Measurements from ENCODE around the gene MTCL1.

DNA sequence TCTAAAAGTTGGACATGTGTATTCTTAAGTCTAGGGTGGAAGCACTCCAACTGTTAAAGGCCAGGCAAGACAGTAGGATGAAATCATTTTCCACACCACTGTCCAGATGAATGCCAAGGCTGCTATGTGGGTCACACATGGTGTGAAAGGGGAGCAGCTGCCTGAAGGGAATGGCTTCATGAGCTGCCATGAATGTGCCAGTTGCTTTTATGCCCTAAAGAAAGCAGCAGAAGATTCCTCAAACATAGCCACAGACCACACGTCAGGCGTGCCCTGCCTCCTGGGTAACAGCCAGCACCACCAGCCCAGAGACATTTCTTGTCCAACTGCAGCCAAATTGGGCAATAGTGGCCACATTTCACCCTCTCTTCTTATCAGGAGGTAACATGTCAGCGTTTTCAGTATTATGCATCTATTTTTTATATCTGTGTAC is 130.2 kb downstream of the MTCL1 start:
- TF ChIP-seq, protein P1, sequence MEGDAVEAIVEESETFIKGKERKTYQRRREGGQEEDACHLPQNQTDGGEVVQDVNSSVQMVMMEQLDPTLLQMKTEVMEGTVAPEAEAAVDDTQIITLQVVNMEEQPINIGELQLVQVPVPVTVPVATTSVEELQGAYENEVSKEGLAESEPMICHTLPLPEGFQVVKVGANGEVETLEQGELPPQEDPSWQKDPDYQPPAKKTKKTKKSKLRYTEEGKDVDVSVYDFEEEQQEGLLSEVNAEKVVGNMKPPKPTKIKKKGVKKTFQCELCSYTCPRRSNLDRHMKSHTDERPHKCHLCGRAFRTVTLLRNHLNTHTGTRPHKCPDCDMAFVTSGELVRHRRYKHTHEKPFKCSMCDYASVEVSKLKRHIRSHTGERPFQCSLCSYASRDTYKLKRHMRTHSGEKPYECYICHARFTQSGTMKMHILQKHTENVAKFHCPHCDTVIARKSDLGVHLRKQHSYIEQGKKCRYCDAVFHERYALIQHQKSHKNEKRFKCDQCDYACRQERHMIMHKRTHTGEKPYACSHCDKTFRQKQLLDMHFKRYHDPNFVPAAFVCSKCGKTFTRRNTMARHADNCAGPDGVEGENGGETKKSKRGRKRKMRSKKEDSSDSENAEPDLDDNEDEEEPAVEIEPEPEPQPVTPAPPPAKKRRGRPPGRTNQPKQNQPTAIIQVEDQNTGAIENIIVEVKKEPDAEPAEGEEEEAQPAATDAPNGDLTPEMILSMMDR (IDR thresholded peaks at IDR 0.05): no peak
- no peak for TF ChIP-seq POLR2A (IDR thresholded peaks at IDR 0.05)
